ENCODE measurements around the gene PAFAH1B2. TPM values are rescaled to one million over a fixed set of nuclear protein-coding genes. Genes with fewer than 3 reads are reported as not detected.
A peak's percentile ranks its signal among the peaks of the same experiment; 100 is the strongest.

PAFAH1B2 gene
- total and polyA plus RNA-seq, 2 donors (not counting 3 experiments of a cell fraction or from before 2014, with no cell fraction given): 34.2 to 128 TPM

DNA sequence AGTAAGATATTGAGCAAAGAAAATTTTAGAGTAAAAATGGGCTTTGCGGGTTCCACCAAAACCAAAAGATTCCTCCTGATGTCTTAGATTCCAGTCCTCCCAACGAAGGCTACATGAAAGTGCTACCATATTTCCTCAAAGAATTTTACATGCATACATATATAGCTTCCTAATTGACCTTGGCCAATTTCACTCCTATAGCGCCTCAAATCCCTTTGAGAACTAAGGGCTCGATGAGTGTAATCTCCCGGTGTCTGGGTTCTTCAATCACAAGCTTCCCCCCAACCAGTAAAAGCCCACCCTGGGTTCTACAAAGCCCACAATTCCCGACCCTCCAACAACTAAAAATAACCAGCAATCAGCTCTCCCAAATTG lies 47.1 kb upstream of the PAFAH1B2 start:
- dilution Hi-C loops (cut with MboI; ENCODE audit: extremely low pct_ligation_motif_present, low sequenced_read_pairs): no loop called here
- Histone ChIP-seq H3K9me1 (replicated peaks; ENCODE audit: control insufficient read depth, extremely low read depth, insufficient read depth, low read length) (no peaks in the 10 kb centered on the region), H3K79me2 (ENCODE audit: control insufficient read depth, insufficient read depth, low read length) (peaks cover 18% of the 10 kb centered on the region), H3K4me1 (ENCODE audit: control insufficient read depth, extremely low read depth, insufficient read depth, low read length) (peaks cover 17% of the 10 kb centered on the region), H2AFZ (ENCODE audit: low read depth, low read length) (no peak overlapping the region), H3K27me3 (ENCODE audit: control insufficient read depth in 2 of 2, insufficient read depth in 2 of 2, low read length in 2 of 2) (no peaks in the 10 kb centered on the region), H3K36me3 (ENCODE audit: control insufficient read depth in 2 of 2, extremely low read depth in 1 of 2, insufficient read depth in 2 of 2, low read length in 2 of 2) (no peaks in the 10 kb centered on the region), H3K4me3 (replicated peaks in 1 of 3; ENCODE audit: insufficient read depth in 1 of 3, low read depth in 1 of 3, low read length in 3 of 3) (peak overlapping the region in 2 of 3 experiments; percentile 74 to 82), H3K27ac (ENCODE audit: insufficient read depth, low read depth, low read length) (no peak overlapping the region), H3K9me3 (replicated peaks; ENCODE audit: control insufficient read depth, insufficient read depth, low read length) (no peaks in the 10 kb centered on the region), H4K20me1 (replicated peaks; ENCODE audit: control insufficient read depth, extremely low read depth, insufficient read depth, low read length) (no peaks in the 10 kb centered on the region), H3K4me2 (ENCODE audit: insufficient read depth, low read length) (peak overlapping the region; percentile 72), H3K9ac (replicated peaks; ENCODE audit: extremely low read depth, insufficient read depth, low read length) (peak overlapping the region; percentile 93)
- ChIA-PET POLR2A (interaction anchor here (0.7 kb wide), 1 partner anchor 38 kb away, joined by 3 read pairs; no protein-coding TSS in a partner anchor), CTCF (interaction anchor here (0.6 to 4.8 kb wide), 7 partner anchors 9 to 306 kb away, joined by 3 to 38 read pairs (median 5); partner anchors contain the start of genes APOA5 and PAFAH1B2)
- no TSS peak for BruUV-seq (replicated peaks)
- DNase-seq (ENCODE audit: low read depth, low spot score) (no peak), FAIRE-seq (no peak)
- intact Hi-C loops (cut with micrococcal nuclease): loop anchor here (5.0 kb wide), 2 partner anchors 60 to 85 kb away; no protein-coding TSS in a partner anchor
- TF ChIP-seq MYC (IDR thresholded peaks at IDR 0.05; ENCODE audit: low read depth, low read length): no peak
- no peak for TF ChIP-seq GATA2 (IDR thresholded peaks at IDR 0.05; ENCODE audit: insufficient read depth, insufficient read length, low read depth, low read length)
- TF ChIP-seq, protein P1, sequence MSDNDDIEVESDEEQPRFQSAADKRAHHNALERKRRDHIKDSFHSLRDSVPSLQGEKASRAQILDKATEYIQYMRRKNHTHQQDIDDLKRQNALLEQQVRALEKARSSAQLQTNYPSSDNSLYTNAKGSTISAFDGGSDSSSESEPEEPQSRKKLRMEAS (IDR thresholded peaks at IDR 0.05; ENCODE audit: insufficient read depth, insufficient read length): no peak
- TF ChIP-seq POLR2AphosphoS5 (IDR thresholded peaks at IDR 0.05; ENCODE audit: insufficient read depth, low read depth, low read length): no peak
- no peak for TF ChIP-seq POLR2A (IDR thresholded peaks at IDR 0.05; ENCODE audit: low read depth, low read length)
- no peak for TF ChIP-seq EZH2 (IDR thresholded peaks at IDR 0.05; ENCODE audit: borderline replicate concordance, low read depth, low read length, severe bottlenecking)
- no peak for TF ChIP-seq JUN (IDR thresholded peaks at IDR 0.05; ENCODE audit: borderline replicate concordance, insufficient read depth, insufficient read length, low read depth)

Data from endothelial cell of umbilical vein (primary cell).